ENCODE measurements around the gene PFKFB4.

DNA sequence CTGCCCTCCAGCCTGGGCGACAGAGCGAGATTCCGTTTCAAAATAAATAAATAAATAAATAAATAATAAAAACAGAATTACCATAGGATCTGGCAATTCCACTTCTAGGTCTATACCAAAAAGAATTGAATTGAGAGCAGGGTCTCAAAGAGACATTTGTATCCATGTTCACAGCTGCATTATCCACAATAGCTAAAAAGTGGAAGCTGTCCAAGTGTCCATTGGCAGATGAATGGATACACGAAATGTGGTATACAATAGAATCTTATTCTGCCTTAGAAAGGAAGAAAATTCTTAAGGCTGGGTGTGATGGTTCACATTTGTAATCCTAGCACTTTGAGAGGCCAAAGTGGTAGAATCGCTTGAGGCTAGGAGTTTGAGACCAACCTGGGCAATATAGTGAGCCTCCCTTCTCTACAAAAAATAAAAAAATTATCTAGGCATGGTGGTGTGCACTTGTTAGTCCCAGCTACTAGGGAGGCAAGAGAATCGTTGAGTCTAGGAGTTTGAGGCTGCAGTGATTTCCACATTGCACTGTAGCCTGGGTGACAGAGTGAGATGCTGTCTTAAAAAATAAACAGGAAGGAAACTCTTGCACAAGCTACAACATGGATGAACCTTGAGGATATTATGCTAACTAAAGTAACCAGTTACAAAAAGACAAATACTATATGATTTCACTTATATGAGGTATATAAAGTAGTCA lies 24.2 kb downstream of the PFKFB4 start:
- TF ChIP-seq POLR2AphosphoS5 (IDR thresholded peaks at IDR 0.05; ENCODE audit: low read depth, low read length) (no peak), RBBP5 (IDR thresholded peaks at IDR 0.05; ENCODE audit: borderline replicate concordance, low read depth, low read length) (no peak), RFX5 (IDR thresholded peaks at IDR 0.05; ENCODE audit: borderline replicate concordance, low read depth, low read length) (no peak)
- TF ChIP-seq, protein P1, sequence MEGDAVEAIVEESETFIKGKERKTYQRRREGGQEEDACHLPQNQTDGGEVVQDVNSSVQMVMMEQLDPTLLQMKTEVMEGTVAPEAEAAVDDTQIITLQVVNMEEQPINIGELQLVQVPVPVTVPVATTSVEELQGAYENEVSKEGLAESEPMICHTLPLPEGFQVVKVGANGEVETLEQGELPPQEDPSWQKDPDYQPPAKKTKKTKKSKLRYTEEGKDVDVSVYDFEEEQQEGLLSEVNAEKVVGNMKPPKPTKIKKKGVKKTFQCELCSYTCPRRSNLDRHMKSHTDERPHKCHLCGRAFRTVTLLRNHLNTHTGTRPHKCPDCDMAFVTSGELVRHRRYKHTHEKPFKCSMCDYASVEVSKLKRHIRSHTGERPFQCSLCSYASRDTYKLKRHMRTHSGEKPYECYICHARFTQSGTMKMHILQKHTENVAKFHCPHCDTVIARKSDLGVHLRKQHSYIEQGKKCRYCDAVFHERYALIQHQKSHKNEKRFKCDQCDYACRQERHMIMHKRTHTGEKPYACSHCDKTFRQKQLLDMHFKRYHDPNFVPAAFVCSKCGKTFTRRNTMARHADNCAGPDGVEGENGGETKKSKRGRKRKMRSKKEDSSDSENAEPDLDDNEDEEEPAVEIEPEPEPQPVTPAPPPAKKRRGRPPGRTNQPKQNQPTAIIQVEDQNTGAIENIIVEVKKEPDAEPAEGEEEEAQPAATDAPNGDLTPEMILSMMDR (IDR thresholded peaks at IDR 0.05; ENCODE audit: control extremely low read depth in 1 of 3, insufficient read depth in 1 of 3, low read depth in 1 of 3, low read length in 3 of 3) = no peak

Data from H1 (cell line).